ENCODE data around the gene PLPP2.

DNA sequence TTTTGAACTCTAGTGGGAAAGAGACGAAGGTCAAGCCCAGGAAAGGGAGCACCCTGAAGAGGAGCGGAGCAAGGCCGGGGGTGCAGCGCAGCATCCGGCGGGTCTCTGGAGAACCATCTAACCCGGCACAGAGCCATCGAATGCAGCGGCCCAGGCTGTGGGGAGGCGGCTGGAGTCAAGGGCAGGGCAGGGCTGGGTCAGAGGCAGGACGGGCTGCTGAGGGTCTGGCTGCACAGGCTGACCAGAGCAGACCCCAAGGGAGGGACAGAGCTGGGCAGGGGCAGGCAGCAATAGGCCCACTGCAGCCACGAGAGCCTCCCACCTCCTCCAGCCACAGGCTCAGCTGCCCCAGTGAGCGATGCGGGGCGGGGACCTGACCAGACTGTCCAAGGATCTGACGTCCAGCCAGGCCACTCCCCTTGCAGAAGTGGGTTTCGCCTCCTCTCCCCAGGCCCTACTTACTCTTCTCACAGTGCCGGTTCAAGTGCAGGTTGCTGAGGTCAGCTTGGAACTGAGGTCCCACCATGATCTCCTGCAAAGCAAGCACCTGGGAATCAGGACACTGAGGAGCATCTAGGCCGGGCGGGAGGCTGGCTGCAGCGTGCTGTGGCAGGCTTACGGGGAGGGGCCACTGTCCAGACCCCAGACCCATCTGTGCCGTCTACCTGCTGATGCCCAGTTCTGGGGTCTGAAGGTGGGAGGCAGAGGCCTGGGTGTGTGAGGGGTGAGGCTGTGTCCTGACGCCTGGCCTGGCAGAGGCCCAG lies 34.2 kb upstream of the PLPP2 start:
- TF ChIP-seq POLR2A (IDR thresholded peaks at IDR 0.05), result no peak
- no peak for TF ChIP-seq POLR2AphosphoS5 (IDR thresholded peaks at IDR 0.05)

Measured in prostate gland (tissue), 1 donor.